ENCODE results near the gene ING5. TPM values are rescaled to one million over a fixed set of nuclear protein-coding genes. Genes with fewer than 3 reads are reported as not detected.
"Not testable (repeated sequence)": the region's sequence is repeated elsewhere in the genome, so short reads cannot be mapped to it uniquely, and the experiment has no call there.

Gene ING5
- 16.5 TPM for total RNA-seq
- long read RNA-seq, full-length matches to known transcripts, result 3 of 7 reads
- long read RNA-seq, partial matches to known transcripts, result 1 of 7 reads
- long read RNA-seq, other reads (novel, unspliced or antisense), result 3 of 7 reads

- intact Hi-C loops (cut with DNase I), result no loop called here
- DNase-seq (ENCODE audit: missing footprints), result peak; percentile 99
- ATAC-seq, result peak; percentile 89
Measured at GRCh38 chr2:241701399-241702154, at the start of gene ING5. Gene ING5, plus strand, starts transcription at chr2:241702039. Its CDS starts 27 bp downstream, at chr2:241702066.

- DNase-seq (ENCODE audit: missing footprints) (no peak), ATAC-seq (no peak)
- intact Hi-C loops (cut with DNase I), result no loop called here
Measured at GRCh38 chr2:241652142-241652541, 49.7 kb upstream of the ING5 start.

GRCh38 chr2:241652722-241653121, 49.1 kb upstream of the ING5 start:
- intact Hi-C loops (cut with DNase I), result no loop called here
- ATAC-seq, result no peak

GRCh38 chr2:241653210-241653750, 48.6 kb upstream of the ING5 start:
- DNase-seq (ENCODE audit: missing footprints) (no peak), ATAC-seq (no peak)
- intact Hi-C loops (cut with DNase I), result no loop called here

More at GRCh38 chr2:241652722-241653121, 49.1 kb upstream of the ING5 start:
- peak; percentile 66 for DNase-seq (ENCODE audit: missing footprints)

- ATAC-seq (no peak), DNase-seq (ENCODE audit: missing footprints) (peak; percentile 43)
- intact Hi-C loops (cut with DNase I), result no loop called here
Measured at GRCh38 chr2:241654551-241654950, 47.3 kb upstream of the ING5 start.

GRCh38 chr2:241655516-241656189, 46.2 kb upstream of the ING5 start:
- intact Hi-C loops (cut with DNase I), result no loop called here
- peak; percentile 7 for ATAC-seq
- peak; percentile 11 for DNase-seq (ENCODE audit: missing footprints)

- peak; percentile 62 for ATAC-seq
- intact Hi-C loops (cut with DNase I), result no loop called here
- peak; percentile 72 for DNase-seq (ENCODE audit: missing footprints)
Measured at GRCh38 chr2:241656190-241656741, 45.6 kb upstream of the ING5 start.

GRCh38 chr2:241657786-241658254, 44.0 kb upstream of the ING5 start:
- no peak for DNase-seq (ENCODE audit: missing footprints)
- no peak for ATAC-seq
- intact Hi-C loops (cut with DNase I), result no loop called here

GRCh38 chr2:241658296-241658695, 43.5 kb upstream of the ING5 start:
- ATAC-seq, result no peak
- intact Hi-C loops (cut with DNase I), result no loop called here

GRCh38 chr2:241659150-241659739, 42.6 kb upstream of the ING5 start:
- intact Hi-C loops (cut with DNase I), result no loop called here
- ATAC-seq, result peak; percentile 57
- DNase-seq (ENCODE audit: missing footprints), result peak; percentile 67

More at GRCh38 chr2:241658296-241658695, 43.5 kb upstream of the ING5 start:
- no peak for DNase-seq (ENCODE audit: missing footprints)

- ATAC-seq (no peak), DNase-seq (ENCODE audit: missing footprints) (no peak)
- intact Hi-C loops (cut with DNase I), result no loop called here
Measured at GRCh38 chr2:241660593-241661213, 41.1 kb upstream of the ING5 start.

- intact Hi-C loops (cut with DNase I); DNase-seq (ENCODE audit: missing footprints); ATAC-seq: not testable (repeated sequence)
Measured at GRCh38 chr2:241662731-241663130, 39.1 kb upstream of the ING5 start.

- intact Hi-C loops (cut with DNase I), result no loop called here
- ATAC-seq, result no peak
- no peak for DNase-seq (ENCODE audit: missing footprints)
Measured at GRCh38 chr2:241665731-241666440, 36.0 kb upstream of the ING5 start.

- DNase-seq (ENCODE audit: missing footprints), result peak; percentile 50
- intact Hi-C loops (cut with DNase I), result no loop called here
Measured at GRCh38 chr2:241666627-241667400, 35.0 kb upstream of the ING5 start.

GRCh38 chr2:241668354-241668753, 33.5 kb upstream of the ING5 start:
- ATAC-seq (no peak), DNase-seq (ENCODE audit: missing footprints) (no peak)
- intact Hi-C loops (cut with DNase I), result no loop called here

More at GRCh38 chr2:241666627-241667400, 35.0 kb upstream of the ING5 start:
- no peak for ATAC-seq

GRCh38 chr2:241668839-241669238, 33.0 kb upstream of the ING5 start:
- intact Hi-C loops (cut with DNase I), result no loop called here
- ATAC-seq (no peak), DNase-seq (ENCODE audit: missing footprints) (no peak)
